ENCODE data around the gene CIPC.
A peak's percentile ranks its signal among the peaks of the same experiment; 100 is the strongest.

Gene CIPC

GRCh38 chr14:77158175-77158881 lies 60.3 kb downstream of the CIPC start:
- Histone ChIP-seq H3K4ac (ENCODE audit: low read depth, low read length) (no peak overlapping the region), H2AK5ac (ENCODE audit: low read length) (peak overlapping the region; percentile 5), H3K56ac (ENCODE audit: low read length) (peak overlapping the region; percentile 77), H3K27me3 (ENCODE audit: insufficient read depth, low read length, poor library complexity) (no peaks in the 10 kb centered on the region), H3K4me2 (ENCODE audit: low read length) (no peak overlapping the region), H3K27ac (ENCODE audit: low read depth, low read length) (no peak overlapping the region), H3K36me3 (ENCODE audit: control insufficient read depth, insufficient read depth, low read length) (no peaks in the 10 kb centered on the region), H3K23ac (ENCODE audit: low read length) (no peak overlapping the region), H2BK120ac (ENCODE audit: low read depth, low read length) (no peak overlapping the region), H4K8ac (ENCODE audit: low read depth, low read length) (no peak overlapping the region), H3K9ac (ENCODE audit: low read length) (peak overlapping the region; percentile 38), H3K79me1 (ENCODE audit: low read length) (no peaks in the 10 kb centered on the region), H3K18ac (ENCODE audit: low read length) (no peak overlapping the region), H2BK5ac (ENCODE audit: low read length) (no peak overlapping the region), H3K4me3 (ENCODE audit: low read length) (no peak overlapping the region), H3K4me1 (ENCODE audit: control insufficient read depth, low read depth, low read length) (peaks cover 3% of the 10 kb centered on the region), H4K5ac (ENCODE audit: low read length) (no peak overlapping the region), H3K79me2 (ENCODE audit: control insufficient read depth, insufficient read depth, low read length) (no peaks in the 10 kb centered on the region), H2BK15ac (replicated peaks; ENCODE audit: low read depth) (no peak overlapping the region)
- DNase-seq: peak; percentile 78
- WGBS (ENCODE audit: extremely low coverage, insufficient coverage, low lambda C conversion rate): 100% methylated on average over 1 of the region's 18 CpGs

GRCh38 chr14:77158882-77159255 lies 60.8 kb downstream of the CIPC start:
- H3K4ac ChIP-seq (ENCODE audit: low read depth, low read length): no peak overlapping the region
- no CpG with 5 or more reads among the region's 2 CpGs for WGBS (ENCODE audit: extremely low coverage, insufficient coverage, low lambda C conversion rate)
- H4K8ac ChIP-seq (ENCODE audit: low read depth, low read length): no peak overlapping the region
- no peaks in the 10 kb centered on the region for H3K79me2 ChIP-seq (ENCODE audit: control insufficient read depth, insufficient read depth, low read length)
- no peak overlapping the region for H3K4me2 ChIP-seq (ENCODE audit: low read length)
- no peaks in the 10 kb centered on the region for H3K27me3 ChIP-seq (ENCODE audit: insufficient read depth, low read length, poor library complexity)
- no peaks in the 10 kb centered on the region for H3K79me1 ChIP-seq (ENCODE audit: low read length)
- no peak overlapping the region for H2BK15ac ChIP-seq (replicated peaks; ENCODE audit: low read depth)
- no peak overlapping the region for H3K27ac ChIP-seq (ENCODE audit: low read depth, low read length)
- no peak overlapping the region for H2AK5ac ChIP-seq (ENCODE audit: low read length)
- H3K23ac ChIP-seq (ENCODE audit: low read length): no peak overlapping the region
- no peak overlapping the region for H4K5ac ChIP-seq (ENCODE audit: low read length)
- no peak for DNase-seq
- no peaks in the 10 kb centered on the region for H3K36me3 ChIP-seq (ENCODE audit: control insufficient read depth, insufficient read depth, low read length)
- no peak overlapping the region for H3K9ac ChIP-seq (ENCODE audit: low read length)
- no peak overlapping the region for H2BK120ac ChIP-seq (ENCODE audit: low read depth, low read length)
- no peak overlapping the region for H3K18ac ChIP-seq (ENCODE audit: low read length)
- no peak overlapping the region for H3K56ac ChIP-seq (ENCODE audit: low read length)
- no peak overlapping the region for H2BK5ac ChIP-seq (ENCODE audit: low read length)
- no peak overlapping the region for H3K4me3 ChIP-seq (ENCODE audit: low read length)
- peaks cover 3% of the 10 kb centered on the region for H3K4me1 ChIP-seq (ENCODE audit: control insufficient read depth, low read depth, low read length)

DNA sequence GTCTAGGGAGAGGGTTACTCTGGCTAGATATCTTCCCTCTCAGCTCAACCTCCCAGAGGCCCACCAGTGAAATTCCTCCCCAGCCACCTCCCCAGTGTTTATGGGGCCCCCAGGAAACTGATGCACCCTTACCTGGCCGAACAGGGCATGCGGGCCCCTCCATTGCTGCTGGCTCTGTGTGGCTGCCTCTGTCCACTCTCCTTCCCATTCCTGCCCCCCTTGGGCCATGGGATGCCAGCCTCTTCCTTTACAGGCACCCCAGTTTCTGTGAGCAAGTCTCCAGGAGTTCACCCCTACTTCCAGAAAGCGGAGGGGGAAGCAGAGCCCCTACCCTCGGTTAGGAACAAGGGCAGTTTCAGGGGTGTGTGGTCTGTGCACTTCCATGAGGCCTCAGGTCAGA lies 63.0 kb downstream of the CIPC start:
- Histone ChIP-seq H3K36me3 (ENCODE audit: control insufficient read depth, insufficient read depth, low read length) (no peaks in the 10 kb centered on the region), H3K4ac (ENCODE audit: low read depth, low read length) (no peak overlapping the region), H4K5ac (ENCODE audit: low read length) (no peak overlapping the region), H2AK5ac (ENCODE audit: low read length) (no peak overlapping the region), H4K8ac (ENCODE audit: low read depth, low read length) (no peak overlapping the region), H3K23ac (ENCODE audit: low read length) (no peak overlapping the region), H3K4me2 (ENCODE audit: low read length) (no peak overlapping the region), H3K4me1 (ENCODE audit: control insufficient read depth, low read depth, low read length) (peaks cover 3% of the 10 kb centered on the region), H2BK5ac (ENCODE audit: low read length) (no peak overlapping the region), H3K27me3 (ENCODE audit: insufficient read depth, low read length, poor library complexity) (no peaks in the 10 kb centered on the region), H3K27ac (ENCODE audit: low read depth, low read length) (no peak overlapping the region), H3K79me2 (ENCODE audit: control insufficient read depth, insufficient read depth, low read length) (no peaks in the 10 kb centered on the region), H3K56ac (ENCODE audit: low read length) (no peak overlapping the region), H2BK15ac (replicated peaks; ENCODE audit: low read depth) (no peak overlapping the region), H3K9ac (ENCODE audit: low read length) (no peak overlapping the region), H3K4me3 (ENCODE audit: low read length) (no peak overlapping the region), H3K18ac (ENCODE audit: low read length) (no peak overlapping the region), H3K79me1 (ENCODE audit: low read length) (no peaks in the 10 kb centered on the region), H2BK120ac (ENCODE audit: low read depth, low read length) (no peak overlapping the region)
- no CpG with 5 or more reads among the region's 4 CpGs for WGBS (ENCODE audit: extremely low coverage, insufficient coverage, low lambda C conversion rate)
- DNase-seq: no peak

All from mesendoderm (in vitro differentiated cells).